Astrocyte (in vitro differentiated cells and primary cell): Measurements from ENCODE around the gene MB. TPM values are rescaled to one million over a fixed set of nuclear protein-coding genes. Genes with fewer than 3 reads are reported as not detected.

ENCODE experiments used
- DNase-seq: peaks from one replicate; pipeline ENCODE4 v3.0.0-alpha.2; 2010; ENCODE audit warnings: low read depth
- FAIRE-seq: peaks from 2 replicates; lab custom pipeline; 2011; peaks lifted over from hg19 to GRCh38; lab: Jason Lieb, UNC
- H2AFZ ChIP-seq: 2 replicates; pipeline ENCODE4 v1.6.0; 2012; ENCODE audit warnings: low read depth, low read length, inconsistent platforms
- H3K27ac ChIP-seq: 2 replicates; pipeline ENCODE4 v1.5.1; 2011; ENCODE audit warnings: low read depth, low read length, inconsistent platforms
- H3K27me3 ChIP-seq: 2 replicates; pipeline ENCODE4 v1.6.0; 2011; ENCODE audit warnings: low read length, inconsistent platforms; ENCODE audit not compliant: insufficient read depth
- H3K36me3 ChIP-seq: 2 replicates; pipeline ENCODE4 v1.5.1; 2011; ENCODE audit warnings: low read length, inconsistent platforms; ENCODE audit not compliant: insufficient read depth
- H3K4me1 ChIP-seq: 2 replicates; pipeline ENCODE4 v1.5.1; 2011; ENCODE audit warnings: low read length, inconsistent platforms; ENCODE audit not compliant: insufficient read depth
- H3K4me2 ChIP-seq: 2 replicates; pipeline ENCODE4 v1.6.0; 2012; ENCODE audit warnings: low read length, inconsistent platforms
- H3K4me3 ChIP-seq: 2 replicates; pipeline ENCODE4 v1.5.1; 2011; ENCODE audit warnings: low read depth, mild to moderate bottlenecking, low read length, inconsistent platforms; ENCODE audit not compliant: insufficient read depth
- H3K79me2 ChIP-seq: 2 replicates; pipeline ENCODE4 v1.6.0; 2012; ENCODE audit warnings: mild to moderate bottlenecking, low read length, inconsistent platforms; ENCODE audit not compliant: insufficient read depth
- H3K9ac ChIP-seq: 2 replicates; pipeline ENCODE4 v1.6.0; 2012; ENCODE audit warnings: mild to moderate bottlenecking, low read length, inconsistent platforms
- H3K9me3 ChIP-seq: 2 replicates; pipeline ENCODE4 v1.5.1; 2012; ENCODE audit warnings: low read depth, mild to moderate bottlenecking, low read length, inconsistent platforms; ENCODE audit not compliant: insufficient read depth
- H4K20me1 ChIP-seq: 2 replicates; pipeline ENCODE4 v1.6.0; 2012; ENCODE audit warnings: low read length, inconsistent platforms; ENCODE audit not compliant: insufficient read depth
- H3K27ac Mint-ChIP-seq: one replicate; pipeline ENCODE4 v1.8.0; 2021; ENCODE audit warnings: mild to moderate bottlenecking, mixed read lengths; ENCODE audit not compliant: unreplicated experiment
- H3K27me3 Mint-ChIP-seq: one replicate; pipeline ENCODE4 v1.8.0; 2021; ENCODE audit warnings: low read depth, mixed read lengths; ENCODE audit not compliant: unreplicated experiment
- H3K36me3 Mint-ChIP-seq: one replicate; pipeline ENCODE4 v1.8.0; 2021; ENCODE audit warnings: low read depth, mixed read lengths; ENCODE audit not compliant: unreplicated experiment
- H3K4me1 Mint-ChIP-seq: one replicate; pipeline ENCODE4 v1.8.0; 2021; ENCODE audit warnings: low read depth, mixed read lengths; ENCODE audit not compliant: unreplicated experiment
- H3K4me3 Mint-ChIP-seq: one replicate; pipeline ENCODE4 v1.8.0; 2021; ENCODE audit warnings: mild to moderate bottlenecking, moderate library complexity, mixed read lengths; ENCODE audit not compliant: unreplicated experiment
- H3K9me3 Mint-ChIP-seq: one replicate; pipeline ENCODE4 v1.8.0; 2021; ENCODE audit warnings: mild to moderate bottlenecking, mixed read lengths; ENCODE audit not compliant: unreplicated experiment
- CTCF ChIP-seq: IDR thresholded peaks from 2 replicates; pipeline ENCODE4 v1.5.1; 2011; ENCODE audit warnings: low read depth, mild to moderate bottlenecking, inconsistent platforms, low read length, moderate library complexity; ENCODE audit not compliant: insufficient read depth
- EZH2 ChIP-seq: IDR thresholded peaks from 2 replicates; pipeline ENCODE4 v1.6.1; 2012; ENCODE audit warnings: mild to moderate bottlenecking, low read length, inconsistent platforms; ENCODE audit not compliant: insufficient read depth
- total RNA-seq: library from RNA; stranded (reverse); gene quantifications from 2 replicates; pipeline ENCODE4 v1.2.1, GENCODE V29; 2021

Gene MB
- total RNA-seq, 1 donor from 2014 or later, result not detected

- H2AFZ ChIP-seq, result no peak overlapping the region
- no peak for TF ChIP-seq CTCF
- TF ChIP-seq EZH2, result no peak
- H3K36me3 Mint-ChIP-seq, result no peaks in the 10 kb centered on the region
- no peaks in the 10 kb centered on the region for H3K27me3 ChIP-seq
- H3K9ac ChIP-seq, result no peak overlapping the region
- no peak overlapping the region for H3K4me2 ChIP-seq
- peaks cover 28% of the 10 kb centered on the region for H3K4me1 Mint-ChIP-seq
- no peaks in the 10 kb centered on the region for H3K36me3 ChIP-seq
- DNase-seq, result peak; percentile 71
- H3K79me2 ChIP-seq, result no peaks in the 10 kb centered on the region
- H4K20me1 ChIP-seq, result no peaks in the 10 kb centered on the region
- H3K27me3 Mint-ChIP-seq, result peaks cover 26% of the 10 kb centered on the region
- FAIRE-seq, result peak; percentile 56
- no peak overlapping the region for H3K4me3 ChIP-seq
- peaks cover 4% of the 10 kb centered on the region for H3K9me3 ChIP-seq
- H3K27ac Mint-ChIP-seq, result no peak overlapping the region
- H3K27ac ChIP-seq, result no peak overlapping the region
- H3K4me1 ChIP-seq, result peaks cover 30% of the 10 kb centered on the region
- H3K4me3 Mint-ChIP-seq, result no peak overlapping the region
- H3K9me3 Mint-ChIP-seq, result peaks cover 2% of the 10 kb centered on the region
These were observed 56.8 kb downstream of the MB start for GRCh38 chr22:35560366-35560765.

- no peak overlapping the region for H3K27ac Mint-ChIP-seq
- TF ChIP-seq CTCF (no peak), EZH2 (no peak)
- H3K36me3 Mint-ChIP-seq, result no peaks in the 10 kb centered on the region
- peaks cover 2% of the 10 kb centered on the region for H3K9me3 Mint-ChIP-seq
- H3K9ac ChIP-seq, result no peak overlapping the region
- no peak overlapping the region for H3K4me3 ChIP-seq
- H3K36me3 ChIP-seq, result no peaks in the 10 kb centered on the region
- H2AFZ ChIP-seq, result no peak overlapping the region
- H3K4me2 ChIP-seq, result no peak overlapping the region
- peaks cover 31% of the 10 kb centered on the region for H3K27me3 Mint-ChIP-seq
- H3K4me3 Mint-ChIP-seq, result no peak overlapping the region
- H3K4me1 Mint-ChIP-seq, result peaks cover 28% of the 10 kb centered on the region
- H3K27ac ChIP-seq, result no peak overlapping the region
- peaks cover 4% of the 10 kb centered on the region for H3K9me3 ChIP-seq
- FAIRE-seq (no peak), DNase-seq (peak; percentile 56)
- no peaks in the 10 kb centered on the region for H3K79me2 ChIP-seq
- H4K20me1 ChIP-seq, result no peaks in the 10 kb centered on the region
- no peaks in the 10 kb centered on the region for H3K27me3 ChIP-seq
- H3K4me1 ChIP-seq, result peaks cover 34% of the 10 kb centered on the region
These were observed 57.6 kb downstream of the MB start for GRCh38 chr22:35559354-35560005.

GRCh38 chr22:35558719-35559118 is 58.4 kb downstream of the MB start:
- no peak for TF ChIP-seq EZH2
- TF ChIP-seq CTCF, result no peak
- no peak overlapping the region for H3K4me2 ChIP-seq
- H4K20me1 ChIP-seq, result no peaks in the 10 kb centered on the region
- Mint-ChIP-seq H3K36me3 (no peaks in the 10 kb centered on the region), H3K9me3 (peaks cover 2% of the 10 kb centered on the region), H3K27ac (no peak overlapping the region), H3K4me1 (peaks cover 28% of the 10 kb centered on the region), H3K4me3 (no peak overlapping the region), H3K27me3 (peaks cover 33% of the 10 kb centered on the region)
- H3K27me3 ChIP-seq, result no peaks in the 10 kb centered on the region
- H3K79me2 ChIP-seq, result no peaks in the 10 kb centered on the region
- FAIRE-seq, result no peak
- H3K4me1 ChIP-seq, result peaks cover 39% of the 10 kb centered on the region
- no peak overlapping the region for H3K4me3 ChIP-seq
- no peak overlapping the region for H3K9ac ChIP-seq
- no peaks in the 10 kb centered on the region for H3K36me3 ChIP-seq
- H2AFZ ChIP-seq, result no peak overlapping the region
- peaks cover 4% of the 10 kb centered on the region for H3K9me3 ChIP-seq
- DNase-seq, result no peak
- no peak overlapping the region for H3K27ac ChIP-seq
